A673 (cell line): ENCODE measurements around the gene PDE6C. TPM values are rescaled to one million over a fixed set of nuclear protein-coding genes. Genes with fewer than 3 reads are reported as not detected.

Experiments
- BruUV-seq: library from RNA; stranded (reverse); fragments of 400-500 nt; replicated peaks from 2 replicates; lab custom pipeline; 2021; lab: Mats Ljungman, UMichigan
- CTCF ChIA-PET: fragments of 300-600 bp; sonication (Branson Sonifier 250); formaldehyde crosslinking; loops from one replicate; lab custom pipeline; 2022; ENCODE audit warnings: antibody characterized with exemption; lab: Charles Lee
- POLR2A ChIA-PET: fragments of 300-600 bp; sonication (Branson Sonifier 250); formaldehyde crosslinking; loops from one replicate; lab custom pipeline; 2022; ENCODE audit warnings: antibody characterized with exemption; ENCODE audit not compliant: low non-redundant PET; lab: Charles Lee
- DNase-seq: peaks from one replicate; pipeline ENCODE4 v3.0.0-alpha.2; 2015; ENCODE audit warnings: low spot score
- H3K27ac ChIP-seq: fragments of 200-600 bp; sonication (generic); 2 replicates; pipeline ENCODE4 v1.5.1; 2016; ENCODE audit warnings: mixed run types, low read depth, mild to moderate bottlenecking, mixed read lengths, antibody characterized with exemption, low read length; ENCODE audit not compliant: poor library complexity, severe bottlenecking
- H3K27me3 ChIP-seq: fragments of 200-600 bp; sonication (generic); replicated peaks from 2 replicates; pipeline ENCODE4 v1.6.1; 2017; ENCODE audit warnings: mixed run types, low read depth, mild to moderate bottlenecking, mixed read lengths, antibody characterized with exemption, low read length; ENCODE audit not compliant: insufficient read depth, poor library complexity
- H3K36me3 ChIP-seq: fragments of 200-600 bp; sonication (generic); 2 replicates; pipeline ENCODE4 v1.6.1; 2016; ENCODE audit warnings: mixed run types, mild to moderate bottlenecking, mixed read lengths, antibody characterized with exemption, low read length; ENCODE audit not compliant: insufficient read depth, poor library complexity, severe bottlenecking
- H3K4me1 ChIP-seq: fragments of 200-600 bp; sonication (generic); 2 replicates; pipeline ENCODE4 v1.6.1; 2017; ENCODE audit warnings: mixed run types, mild to moderate bottlenecking, mixed read lengths, antibody characterized with exemption, low read length; ENCODE audit not compliant: insufficient read depth, poor library complexity, severe bottlenecking
- H3K4me3 ChIP-seq: fragments of 200-600 bp; sonication (generic); 2 replicates; pipeline ENCODE4 v1.5.1; 2016; ENCODE audit warnings: low read depth, mixed run types, mild to moderate bottlenecking, mixed read lengths, low read length; ENCODE audit not compliant: poor library complexity, severe bottlenecking
- H3K9me3 ChIP-seq: fragments of 200-600 bp; sonication (generic); 2 replicates; pipeline ENCODE4 v1.6.1; 2016; ENCODE audit warnings: mixed run types, low read depth, mild to moderate bottlenecking, mixed read lengths, antibody characterized with exemption, low read length; ENCODE audit not compliant: poor library complexity, severe bottlenecking
- CTCF ChIP-seq: fragments of 300-800, 200-600 bp; sonication (generic); conservative IDR thresholded peaks from 2 replicates; pipeline ENCODE4 v1.5.1; 2017; ENCODE audit warnings: low read depth, mild to moderate bottlenecking, antibody characterized with exemption, low read length, moderate library complexity, mixed read lengths
- EZH2 ChIP-seq: fragments of 200-600 bp; sonication (generic); IDR thresholded peaks from 2 replicates; pipeline ENCODE4 v1.6.1; 2017; ENCODE audit warnings: borderline replicate concordance, low read depth, mild to moderate bottlenecking, mixed read lengths, antibody characterized with exemption, low read length; ENCODE audit not compliant: poor library complexity, severe bottlenecking
- intact Hi-C: fragments of 100-400 bp; cut with micrococcal nuclease; formaldehyde crosslinking; loops from one replicate; pipeline ENCODE4 v1.10.0; 2022; ENCODE audit not compliant: unreplicated experiment
- total RNA-seq: library from RNA; stranded (reverse); gene quantifications from 2 replicates; pipeline ENCODE4 v1.2.3, GENCODE V29; 2021

The PDE6C gene
- total RNA-seq, 1 experiment from 2014 or later: not detected

- peaks cover 9% of the 10 kb centered on the region for H3K36me3 ChIP-seq
- ChIA-PET CTCF (interaction anchor here (0.7 to 1.4 kb wide), 3 partner anchors 113 to 620 kb away, joined by 3 to 7 read pairs (median 6); no protein-coding TSS in a partner anchor), POLR2A (interaction anchor here (0.5 to 0.6 kb wide), 3 partner anchors 10 to 570 kb away, joined by 3 to 9 read pairs (median 5); no protein-coding TSS in a partner anchor)
- peak within 1 kb of the TSS; percentile 81 for H3K27ac ChIP-seq
- no TSS peak for BruUV-seq
- no peaks in the 10 kb centered on the region for H3K4me1 ChIP-seq
- no peaks in the 10 kb centered on the region for H3K27me3 ChIP-seq
- TF ChIP-seq EZH2 (no peak), CTCF (peak; percentile 59)
- intact Hi-C loops: loop anchor here (2.0 kb wide), 1 partner anchor 114 kb away; no protein-coding TSS in a partner anchor
- H3K9me3 ChIP-seq: no peaks in the 10 kb centered on the region
- peak; percentile 92 for DNase-seq
- peak within 1 kb of the TSS; percentile 74 for H3K4me3 ChIP-seq
Observed at GRCh38 chr10:93702210-93703001, 90.1 kb downstream of the PDE6C start, which contains the start of gene FRA10AC1. FRA10AC1 (minus strand) TSS chr10:93702592; CDS start chr10:93700106, 2,486 bp downstream.

- H3K4me3 ChIP-seq: peak overlapping the region; percentile 74
- no TSS peak for BruUV-seq
- no peaks in the 10 kb centered on the region for H3K9me3 ChIP-seq
- H3K4me1 ChIP-seq: no peaks in the 10 kb centered on the region
- no peak for TF ChIP-seq EZH2
- no peak for TF ChIP-seq CTCF
- intact Hi-C loops: loop anchor here (2.0 kb wide), 1 partner anchor 114 kb away; no protein-coding TSS in a partner anchor
- ChIA-PET POLR2A (no interaction called here), CTCF (interaction anchor here (0.7 to 1.4 kb wide), 2 partner anchors 113 to 619 kb away, joined by 3 to 7 read pairs; no protein-coding TSS in a partner anchor)
- H3K27me3 ChIP-seq: no peaks in the 10 kb centered on the region
- peaks cover 6% of the 10 kb centered on the region for H3K36me3 ChIP-seq
- H3K27ac ChIP-seq: peak overlapping the region; percentile 81
- DNase-seq: no peak
Observed at GRCh38 chr10:93703066-93703465, 90.7 kb downstream of the PDE6C start.

GRCh38 chr10:93703841-93704240 is 91.5 kb downstream of the PDE6C start:
- CTCF ChIA-PET: no interaction called here
- POLR2A ChIA-PET: interaction anchor here (0.6 kb wide), 1 partner anchor 494 kb away, joined by 9 read pairs; no protein-coding TSS in a partner anchor
- intact Hi-C loops: loop anchor here (2.0 kb wide), 1 partner anchor 113 kb away; no protein-coding TSS in a partner anchor
- Histone ChIP-seq H3K4me1 (no peaks in the 10 kb centered on the region), H3K27me3 (no peaks in the 10 kb centered on the region), H3K4me3 (no peak overlapping the region), H3K36me3 (peaks cover 3% of the 10 kb centered on the region), H3K9me3 (no peaks in the 10 kb centered on the region), H3K27ac (no peak overlapping the region)
- no TSS peak for BruUV-seq
- DNase-seq: no peak
- TF ChIP-seq CTCF (no peak), EZH2 (no peak)
